T-helper 1 cell treated with Interleukin-12 subunit alpha and Interleukin-12 subunit beta and Interleukin-4 antibody, amounts not matched to agents 30 μg/mL and 1 μg/mL, for 36 hours (primary cell): ENCODE results near the gene PSD2.

Experiments used
- H3K27ac Mint-ChIP-seq: one replicate; pipeline ENCODE4 v1.8.0; 2021; ENCODE audit warnings: mild to moderate bottlenecking, mixed read lengths
- H3K27me3 Mint-ChIP-seq: one replicate; pipeline ENCODE4 v1.8.0; 2021; ENCODE audit warnings: low read depth, mixed read lengths
- H3K36me3 Mint-ChIP-seq: one replicate; pipeline ENCODE4 v1.8.0; 2021; ENCODE audit warnings: low read depth, mixed read lengths
- H3K4me1 Mint-ChIP-seq: one replicate; pipeline ENCODE4 v1.8.0; 2021; ENCODE audit warnings: low read depth, mixed read lengths
- H3K4me3 Mint-ChIP-seq: one replicate; pipeline ENCODE4 v1.8.0; 2021; ENCODE audit warnings: mild to moderate bottlenecking, moderate library complexity, mixed read lengths
- H3K9me3 Mint-ChIP-seq: one replicate; pipeline ENCODE4 v1.8.0; 2021; ENCODE audit warnings: mixed read lengths

The PSD2 gene

DNA sequence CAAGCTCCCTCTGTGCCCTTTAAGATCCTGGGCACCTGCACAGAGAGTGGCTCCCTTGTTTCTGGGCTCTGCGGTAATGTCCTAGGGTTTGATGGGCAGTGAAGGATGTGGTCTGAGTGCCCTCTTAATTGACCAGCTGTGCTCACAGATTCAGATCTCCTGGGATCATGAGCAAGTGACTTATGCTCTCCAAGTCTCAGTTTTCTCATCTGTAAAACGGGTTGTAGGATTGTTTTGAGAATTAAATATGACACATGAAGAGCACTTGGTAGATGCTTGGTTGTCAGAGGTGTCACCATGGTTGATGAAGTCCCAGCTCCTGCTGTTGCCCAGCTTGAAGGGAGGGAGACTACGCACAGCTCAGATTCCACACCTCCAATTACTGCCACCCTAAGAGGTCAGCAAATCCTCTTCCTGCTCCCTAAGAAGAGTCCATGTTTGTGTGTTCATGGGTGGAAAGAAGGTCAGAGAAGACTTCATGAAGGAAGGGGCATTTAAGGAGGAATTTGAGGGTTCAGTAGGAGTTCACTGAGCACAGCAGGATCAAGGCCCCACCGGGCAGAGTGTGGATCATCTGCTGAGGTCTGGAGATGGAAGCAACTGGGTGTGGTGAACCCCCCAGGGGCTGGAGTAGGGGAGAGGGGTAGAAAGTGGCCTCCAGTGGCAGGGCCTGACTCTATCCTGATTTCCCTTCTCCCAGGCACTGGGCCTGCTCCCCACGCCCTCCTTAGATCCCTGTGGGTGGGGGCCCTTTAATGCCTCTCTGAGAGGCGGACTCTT lies 1.4 kb upstream of the PSD2 start:
- Mint-ChIP-seq H3K9me3 (no peaks in the 10 kb centered on the region), H3K4me1 (no peaks in the 10 kb centered on the region), H3K27ac (no peak overlapping the region), H3K27me3 (peaks cover 81% of the 10 kb centered on the region), H3K4me3 (no peak overlapping the region), H3K36me3 (no peaks in the 10 kb centered on the region)

DNA sequence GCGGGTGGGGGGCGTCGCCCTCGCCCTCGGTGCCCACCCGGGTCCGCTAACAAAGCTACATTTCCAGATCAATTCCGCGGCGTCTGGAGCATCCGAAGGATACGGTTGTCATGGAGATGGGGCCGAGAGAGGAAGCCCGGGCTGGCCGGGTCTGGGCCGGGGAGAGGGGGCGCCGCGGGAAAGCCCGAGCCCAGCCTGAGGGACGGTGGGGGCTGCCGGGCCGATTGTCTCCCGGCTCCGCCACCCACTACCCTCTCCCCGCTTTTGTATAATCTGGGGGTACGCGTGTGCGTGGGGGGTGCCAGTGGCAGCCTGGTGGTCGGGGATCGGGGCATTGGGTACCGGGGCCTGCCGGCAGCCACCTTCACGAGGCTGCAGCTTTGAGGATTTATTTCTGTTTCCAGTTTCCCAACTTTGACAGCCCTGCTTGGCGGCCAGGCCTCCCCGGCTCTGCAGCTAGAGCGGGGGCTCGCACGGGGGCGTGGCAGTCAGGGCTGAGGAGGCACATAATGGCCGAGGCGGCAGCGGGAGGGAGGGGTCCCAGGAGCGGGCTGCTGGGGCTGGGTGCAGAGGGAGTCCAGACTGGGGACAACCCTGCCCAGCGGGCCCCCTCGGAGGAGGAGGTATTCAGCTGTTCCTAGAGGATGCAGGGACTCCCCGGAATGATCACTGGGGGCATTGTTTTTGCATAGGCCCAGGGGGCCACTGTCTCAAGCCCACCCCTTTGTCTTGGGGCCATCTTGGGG lies 626 bp downstream of the PSD2 start:
- peaks cover 82% of the 10 kb centered on the region for H3K27me3 Mint-ChIP-seq
- H3K4me3 Mint-ChIP-seq: no peak overlapping the region
- no peak overlapping the region for H3K27ac Mint-ChIP-seq
- H3K36me3 Mint-ChIP-seq: no peaks in the 10 kb centered on the region
- no peaks in the 10 kb centered on the region for H3K4me1 Mint-ChIP-seq
- H3K9me3 Mint-ChIP-seq: no peaks in the 10 kb centered on the region

- Mint-ChIP-seq H3K4me3 (no peak overlapping the region), H3K9me3 (no peaks in the 10 kb centered on the region), H3K36me3 (no peaks in the 10 kb centered on the region), H3K4me1 (no peaks in the 10 kb centered on the region), H3K27ac (no peak overlapping the region), H3K27me3 (peaks cover 81% of the 10 kb centered on the region)
These were observed 1.7 kb downstream of the PSD2 start for GRCh38 chr5:139797335-139797734.

GRCh38 chr5:139797856-139798510 lies 2.4 kb downstream of the PSD2 start:
- no peaks in the 10 kb centered on the region for H3K36me3 Mint-ChIP-seq
- no peaks in the 10 kb centered on the region for H3K4me1 Mint-ChIP-seq
- H3K4me3 Mint-ChIP-seq: no peak overlapping the region
- no peak overlapping the region for H3K27ac Mint-ChIP-seq
- H3K27me3 Mint-ChIP-seq: peaks cover 74% of the 10 kb centered on the region
- H3K9me3 Mint-ChIP-seq: no peaks in the 10 kb centered on the region

DNA sequence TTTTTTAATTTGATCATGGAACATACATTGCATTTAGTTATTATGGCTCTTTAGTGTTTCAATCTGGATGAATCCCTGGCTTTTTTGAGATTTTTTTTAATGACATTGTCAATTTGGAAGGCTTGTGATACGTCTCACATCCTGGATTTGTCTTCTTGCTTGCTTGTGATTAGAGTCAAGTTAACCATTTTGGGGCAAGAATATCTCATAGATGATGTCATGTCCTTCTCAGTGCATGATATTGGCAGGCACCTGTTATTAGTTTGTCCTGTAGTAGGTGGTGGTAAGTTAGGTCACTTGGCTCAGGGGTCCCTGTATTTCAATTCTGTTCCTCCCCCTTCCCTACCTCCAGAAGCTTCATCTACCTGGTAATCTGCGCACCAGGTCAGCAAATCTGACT lies 3.3 kb downstream of the PSD2 start:
- H3K36me3 Mint-ChIP-seq: no peaks in the 10 kb centered on the region
- no peaks in the 10 kb centered on the region for H3K9me3 Mint-ChIP-seq
- H3K27ac Mint-ChIP-seq: no peak overlapping the region

DNA sequence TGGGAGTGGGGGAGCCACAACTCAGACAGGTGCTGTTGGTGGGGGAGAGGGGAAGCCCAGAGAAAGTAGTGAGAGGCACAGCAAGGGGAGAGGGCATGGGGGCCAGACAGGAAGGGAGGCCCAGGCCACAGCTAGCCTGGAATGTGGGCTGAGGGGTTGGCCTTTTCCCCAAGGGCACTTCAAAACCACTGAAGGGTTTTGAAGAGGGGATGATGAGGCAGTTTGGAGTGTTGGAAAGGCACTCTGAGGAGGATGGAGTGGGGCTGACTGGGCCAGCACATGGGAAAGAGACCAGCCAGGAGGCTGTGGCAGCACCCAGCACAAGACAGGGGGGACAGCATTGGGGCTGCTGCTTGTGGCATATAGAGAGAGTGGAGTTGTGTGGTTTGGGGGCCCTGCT lies 3.8 kb downstream of the PSD2 start:
- Mint-ChIP-seq H3K4me1 (no peaks in the 10 kb centered on the region), H3K9me3 (no peaks in the 10 kb centered on the region), H3K27me3 (peaks cover 61% of the 10 kb centered on the region), H3K36me3 (no peaks in the 10 kb centered on the region), H3K4me3 (no peak overlapping the region), H3K27ac (no peak overlapping the region)

More for the DNA sequence above, 3.3 kb downstream of the PSD2 start:
- H3K4me3 Mint-ChIP-seq: no peak overlapping the region
- H3K4me1 Mint-ChIP-seq: no peaks in the 10 kb centered on the region
- peaks cover 65% of the 10 kb centered on the region for H3K27me3 Mint-ChIP-seq

GRCh38 chr5:139803978-139804377 lies 8.4 kb downstream of the PSD2 start:
- H3K4me3 Mint-ChIP-seq: no peak overlapping the region
- H3K4me1 Mint-ChIP-seq: no peaks in the 10 kb centered on the region
- H3K27me3 Mint-ChIP-seq: peaks cover 23% of the 10 kb centered on the region
- no peak overlapping the region for H3K27ac Mint-ChIP-seq
- H3K9me3 Mint-ChIP-seq: no peaks in the 10 kb centered on the region
- no peaks in the 10 kb centered on the region for H3K36me3 Mint-ChIP-seq

DNA sequence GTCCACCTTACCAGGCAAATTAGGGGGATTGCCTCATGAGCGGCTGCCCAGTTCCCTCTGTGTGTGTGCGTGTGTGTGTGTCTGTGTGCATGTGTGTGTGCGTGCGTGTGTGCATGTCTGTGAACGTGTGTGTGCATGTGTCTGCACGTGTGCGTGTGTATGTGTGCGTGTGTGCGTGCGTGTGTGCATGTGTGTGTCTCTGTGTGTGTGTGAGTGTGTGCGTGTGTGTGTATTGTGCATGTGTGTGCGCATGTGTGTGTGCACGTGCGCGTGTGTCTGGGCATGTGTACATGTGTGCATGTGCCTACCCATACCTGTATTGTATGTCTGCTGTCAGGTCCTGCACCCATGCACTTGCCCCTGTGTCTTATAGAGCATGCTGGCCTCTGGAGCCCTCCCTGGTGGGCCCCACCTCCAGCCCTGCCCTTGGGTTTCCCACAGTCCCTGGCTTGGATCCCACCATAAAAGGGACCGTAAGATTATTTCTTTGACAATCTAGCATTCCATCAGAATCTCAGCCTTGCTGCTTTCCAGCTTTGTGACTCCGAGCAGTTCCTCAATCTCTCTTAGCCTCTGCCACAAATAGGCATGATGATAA lies 9.3 kb downstream of the PSD2 start:
- no peaks in the 10 kb centered on the region for H3K4me1 Mint-ChIP-seq
- H3K36me3 Mint-ChIP-seq: no peaks in the 10 kb centered on the region
- no peaks in the 10 kb centered on the region for H3K9me3 Mint-ChIP-seq
- no peak overlapping the region for H3K4me3 Mint-ChIP-seq
- no peak overlapping the region for H3K27ac Mint-ChIP-seq
- peaks cover 15% of the 10 kb centered on the region for H3K27me3 Mint-ChIP-seq

DNA sequence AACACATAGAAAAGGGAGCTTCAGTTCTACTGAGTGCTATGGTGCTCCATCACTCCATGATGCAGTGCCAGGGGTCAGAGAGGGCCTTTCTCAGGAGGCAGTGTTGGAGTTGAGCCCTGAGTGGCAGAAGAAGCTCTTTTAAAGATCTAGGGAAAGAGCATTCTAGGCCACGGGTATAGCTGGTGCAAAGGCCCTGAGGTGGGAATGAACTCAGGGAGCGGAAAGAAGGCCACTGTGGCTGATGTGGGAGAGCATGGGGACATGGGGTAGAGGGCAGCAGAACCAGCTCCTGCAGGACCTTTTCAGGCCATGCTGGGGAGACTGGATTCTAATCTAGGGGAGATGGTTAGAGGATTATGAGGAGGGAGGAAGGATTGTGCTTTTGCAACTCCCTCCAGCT lies 9.9 kb downstream of the PSD2 start:
- H3K27ac Mint-ChIP-seq: no peak overlapping the region
- no peaks in the 10 kb centered on the region for H3K36me3 Mint-ChIP-seq
- H3K27me3 Mint-ChIP-seq: peaks cover 12% of the 10 kb centered on the region
- H3K4me1 Mint-ChIP-seq: no peaks in the 10 kb centered on the region
- no peaks in the 10 kb centered on the region for H3K9me3 Mint-ChIP-seq
- H3K4me3 Mint-ChIP-seq: no peak overlapping the region

DNA sequence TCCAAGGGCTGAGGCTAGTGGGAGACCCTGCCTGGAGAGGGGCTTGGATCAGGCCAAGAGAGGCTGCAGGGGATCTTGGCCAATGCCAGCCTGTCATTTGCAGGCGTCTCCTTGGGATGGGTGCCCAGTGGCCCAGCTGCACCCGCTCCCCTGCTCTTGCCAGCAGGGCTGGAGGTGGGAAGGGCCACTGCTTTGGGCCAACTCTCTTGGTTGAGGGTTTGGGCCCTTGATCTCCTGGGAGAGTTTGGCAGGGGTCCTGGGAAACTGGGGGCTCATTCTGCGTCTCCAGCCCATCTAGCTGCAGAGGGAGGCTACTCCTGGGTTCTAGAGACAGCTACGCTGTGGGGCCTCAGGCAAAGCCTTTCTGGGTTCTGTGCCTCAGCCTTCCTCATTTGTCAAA lies 10.5 kb downstream of the PSD2 start:
- Mint-ChIP-seq H3K4me3 (no peak overlapping the region), H3K27me3 (peaks cover 8% of the 10 kb centered on the region), H3K27ac (no peak overlapping the region), H3K36me3 (no peaks in the 10 kb centered on the region), H3K4me1 (no peaks in the 10 kb centered on the region), H3K9me3 (no peaks in the 10 kb centered on the region)

GRCh38 chr5:139806726-139807646 lies 11.4 kb downstream of the PSD2 start:
- Mint-ChIP-seq H3K4me3 (no peak overlapping the region), H3K4me1 (no peaks in the 10 kb centered on the region), H3K9me3 (no peaks in the 10 kb centered on the region), H3K27me3 (no peaks in the 10 kb centered on the region), H3K27ac (no peak overlapping the region), H3K36me3 (no peaks in the 10 kb centered on the region)

- Mint-ChIP-seq H3K4me1 (no peaks in the 10 kb centered on the region), H3K9me3 (no peaks in the 10 kb centered on the region), H3K36me3 (no peaks in the 10 kb centered on the region), H3K27ac (no peak overlapping the region), H3K27me3 (no peaks in the 10 kb centered on the region), H3K4me3 (no peak overlapping the region)
These were observed 12.0 kb downstream of the PSD2 start for GRCh38 chr5:139807647-139808030.

DNA sequence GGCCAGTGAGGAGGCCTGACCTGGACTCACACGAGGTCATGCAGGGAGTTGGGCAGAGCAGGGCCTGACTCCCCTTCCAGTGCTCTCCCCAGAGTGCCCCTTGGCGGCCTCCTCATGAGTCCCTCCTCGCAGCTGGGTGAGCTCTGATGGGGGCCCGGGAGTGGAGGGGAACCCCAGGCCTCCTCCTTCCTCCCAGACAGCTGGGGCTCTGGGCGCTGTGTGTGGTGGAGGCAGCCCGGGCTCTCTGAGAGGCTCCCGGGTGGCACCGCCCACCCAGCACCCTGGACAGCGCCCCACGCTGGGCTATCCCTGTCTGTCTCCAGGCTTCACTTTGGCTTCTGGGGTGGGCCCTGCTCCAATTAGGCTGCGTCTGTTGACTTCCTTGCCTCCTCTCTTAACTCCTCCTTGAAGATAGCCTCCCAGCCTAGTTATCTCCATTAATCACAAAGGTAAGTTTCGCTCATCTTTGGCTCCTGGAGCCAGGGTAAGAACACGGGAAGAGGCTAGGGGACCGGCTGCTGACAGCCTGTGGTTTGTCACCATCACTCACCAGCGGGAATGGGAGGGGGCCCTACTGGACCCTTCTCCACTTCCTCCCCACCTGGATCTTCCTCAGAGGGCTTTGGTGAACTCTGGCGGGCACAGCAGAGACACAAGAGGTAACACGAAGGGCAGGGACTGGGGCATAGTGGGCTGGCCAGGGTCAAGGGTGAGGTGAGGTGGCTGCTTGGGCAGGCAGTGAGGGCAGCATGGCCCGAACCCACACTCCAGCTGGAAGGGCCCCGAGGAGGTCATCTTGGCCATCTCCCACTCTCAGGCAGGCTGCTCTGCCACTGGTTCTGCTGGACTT lies 13.1 kb downstream of the PSD2 start:
- Mint-ChIP-seq H3K9me3 (no peaks in the 10 kb centered on the region), H3K27me3 (no peaks in the 10 kb centered on the region), H3K36me3 (no peaks in the 10 kb centered on the region), H3K4me1 (no peaks in the 10 kb centered on the region), H3K27ac (no peak overlapping the region), H3K4me3 (no peak overlapping the region)
